ELR (cell line): Measurements from ENCODE around the gene C14orf119.
A peak's percentile ranks its signal among the peaks of the same experiment; 100 is the strongest.

Experiments
- DNase-seq: peaks from one replicate; pipeline ENCODE4 v3.0.0-alpha.2; 2015; ENCODE audit warnings: low read depth

The C14orf119 gene, protein sequence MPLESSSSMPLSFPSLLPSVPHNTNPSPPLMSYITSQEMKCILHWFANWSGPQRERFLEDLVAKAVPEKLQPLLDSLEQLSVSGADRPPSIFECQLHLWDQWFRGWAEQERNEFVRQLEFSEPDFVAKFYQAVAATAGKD

DNA sequence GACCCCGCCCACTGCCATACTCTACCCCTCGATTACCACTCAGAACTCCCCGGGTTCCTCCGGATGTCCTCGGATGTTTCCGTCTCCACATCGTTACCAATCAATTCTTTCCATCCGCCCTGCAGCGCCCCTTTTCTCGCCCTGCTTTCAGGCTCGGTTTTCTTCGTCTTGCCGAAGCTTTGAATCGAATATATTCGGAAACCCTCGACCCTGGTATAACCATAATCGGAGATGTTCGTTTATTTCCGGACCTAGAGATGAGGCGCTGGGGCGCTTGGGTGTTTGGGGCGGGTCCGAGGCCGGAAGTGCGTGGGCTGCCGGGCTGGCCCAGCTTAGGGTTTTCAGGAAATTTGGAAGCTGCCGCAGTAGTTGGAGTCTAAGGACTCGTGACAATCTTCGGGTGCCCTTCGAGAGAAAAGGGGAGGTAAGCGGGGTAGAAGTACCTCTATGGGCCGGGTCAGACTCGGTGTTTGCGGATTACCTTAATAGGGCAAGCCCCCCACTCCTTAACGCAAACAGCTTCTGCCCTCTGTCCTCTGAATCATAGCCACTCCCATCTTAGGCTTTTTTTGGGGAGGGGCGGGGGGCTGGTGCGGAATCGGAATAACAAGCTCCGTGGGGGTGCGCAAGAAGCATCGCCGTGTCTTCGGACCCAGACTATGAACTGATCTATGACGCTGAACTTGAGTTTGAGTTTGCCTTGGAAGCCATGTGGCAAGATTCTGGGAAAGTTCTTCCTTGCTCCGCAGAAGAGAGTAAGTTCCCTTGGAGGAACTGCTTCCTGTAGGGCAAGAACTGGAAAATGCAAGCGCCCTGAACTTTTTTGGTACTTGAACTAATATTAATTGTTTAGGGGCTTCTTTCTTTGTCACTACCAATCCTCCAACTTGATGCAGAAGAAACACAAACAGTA, at the start of gene C14orf119:
Gene C14orf119, plus strand, starts transcription at position 310 of the 913 bp plus-strand sequence. CDS start 2,154 bp downstream, outside the sequence.
- DNase-seq: peak; percentile 100

DNA sequence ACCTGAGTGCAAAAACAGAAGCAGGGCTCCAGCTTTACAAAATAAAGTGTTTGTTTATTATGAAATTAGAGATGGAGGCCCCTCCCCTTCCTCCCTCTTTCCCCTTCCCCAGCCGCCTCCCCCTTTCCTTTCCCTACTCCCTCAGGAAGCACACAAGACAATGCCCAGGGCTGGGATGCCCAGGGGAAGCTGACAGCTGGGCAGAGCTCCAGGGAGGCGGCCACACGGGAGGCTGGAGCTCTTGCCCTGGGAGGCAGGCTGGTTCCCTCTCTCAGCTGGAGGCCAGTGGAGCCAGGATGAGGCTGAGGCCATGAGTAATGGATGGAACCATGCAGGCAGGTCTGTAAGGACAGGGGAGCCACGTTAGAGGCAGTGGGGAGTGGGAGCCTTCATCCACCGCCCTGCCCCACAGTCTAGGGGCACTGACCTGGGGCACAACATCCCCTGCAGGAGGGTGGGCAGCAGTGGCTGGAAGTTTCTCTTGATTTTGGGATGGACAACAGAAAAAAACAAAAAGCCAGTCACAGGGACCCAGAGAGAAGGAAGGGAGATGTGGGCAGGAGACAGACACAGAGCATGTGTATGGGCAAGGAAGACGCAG, 48.2 kb upstream of the C14orf119 start:
- peak; percentile 22 for DNase-seq

GRCh38 chr14:23047751-23048693, 47.3 kb upstream of the C14orf119 start:
- DNase-seq: no peak

- DNase-seq: no peak
These were observed 46.3 kb upstream of the C14orf119 start for GRCh38 chr14:23049011-23049410.

DNA sequence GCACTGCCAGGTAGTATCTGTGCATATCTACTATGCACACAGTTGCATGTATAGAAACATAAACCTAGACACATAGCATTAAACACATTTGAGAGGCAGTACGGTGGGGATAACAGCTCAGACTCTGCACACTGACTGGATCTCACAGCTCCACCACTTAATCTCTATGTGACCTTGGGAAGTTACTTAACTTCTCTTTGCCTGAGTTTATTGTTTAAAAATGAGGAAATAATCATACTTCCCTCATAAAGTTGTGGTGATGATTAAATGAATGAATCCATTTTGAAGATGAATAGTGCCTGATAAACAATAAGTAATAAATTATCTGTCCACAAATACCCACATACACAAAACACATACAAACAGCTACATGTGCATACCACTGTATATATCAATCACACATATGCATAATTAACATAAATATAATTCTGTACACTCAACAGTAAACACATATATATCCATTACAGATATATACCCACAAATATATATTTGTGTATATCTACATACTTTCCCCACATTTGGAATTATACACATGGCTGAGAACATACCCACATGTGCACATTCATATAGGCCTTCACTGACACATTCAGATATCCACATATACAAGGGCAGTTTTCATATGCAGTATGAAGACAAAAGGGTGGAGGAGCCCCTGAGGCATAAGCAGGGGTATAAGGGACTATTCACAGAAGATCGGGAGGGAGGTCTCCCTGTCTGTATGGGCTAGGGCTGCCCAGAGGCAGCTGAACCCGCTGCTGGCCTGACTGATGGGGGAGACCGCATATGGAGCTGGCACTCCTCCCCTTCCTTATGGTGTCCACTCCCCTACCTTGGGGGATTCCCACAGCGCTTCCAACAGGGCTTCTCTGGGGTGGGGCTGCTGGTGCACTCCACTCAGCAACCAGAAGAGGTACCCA, 43.9 kb upstream of the C14orf119 start:
- no peak for DNase-seq

- no peak for DNase-seq
These were observed 43.1 kb upstream of the C14orf119 start for GRCh38 chr14:23052182-23052623.

DNA sequence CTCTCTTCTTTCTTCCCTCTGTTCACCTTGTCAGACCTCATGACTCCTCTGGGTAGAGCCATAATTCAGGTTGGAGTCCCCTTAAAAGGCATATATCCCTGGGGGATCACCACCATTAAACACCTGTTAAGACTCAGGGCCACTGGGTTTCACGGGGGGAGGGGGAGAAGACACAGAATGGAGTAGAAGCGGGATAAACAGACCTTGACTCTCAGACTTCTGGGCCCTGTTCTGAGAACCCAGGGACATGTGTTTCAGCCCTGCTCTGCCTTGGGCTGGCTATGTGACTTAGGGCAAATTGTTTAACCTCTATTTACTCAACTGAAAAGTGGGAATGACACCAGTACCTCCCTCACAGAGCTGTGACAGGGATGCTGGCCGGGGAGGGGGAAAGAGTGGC, 42.6 kb upstream of the C14orf119 start:
- no peak for DNase-seq

DNA sequence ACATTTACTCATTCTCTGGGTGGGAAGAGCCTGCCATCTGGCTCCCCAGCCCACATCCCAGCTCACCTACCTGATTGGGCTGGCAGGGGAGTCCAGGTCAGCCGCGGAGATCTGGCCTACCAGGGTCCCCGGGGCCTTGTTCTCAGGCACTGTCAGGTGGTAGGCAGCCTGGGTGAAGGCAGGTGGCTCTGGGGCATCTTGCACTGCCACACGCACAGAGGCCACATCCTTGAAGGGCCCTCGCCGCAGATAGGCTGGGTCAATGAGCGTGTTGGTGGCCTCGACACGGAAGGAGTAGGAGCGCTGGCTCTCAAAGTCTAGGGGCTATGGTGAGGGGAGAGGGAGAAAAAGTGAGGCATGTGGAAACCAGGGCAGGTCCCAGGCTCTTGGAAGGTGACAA, 41.9 kb upstream of the C14orf119 start:
- no peak for DNase-seq

DNA sequence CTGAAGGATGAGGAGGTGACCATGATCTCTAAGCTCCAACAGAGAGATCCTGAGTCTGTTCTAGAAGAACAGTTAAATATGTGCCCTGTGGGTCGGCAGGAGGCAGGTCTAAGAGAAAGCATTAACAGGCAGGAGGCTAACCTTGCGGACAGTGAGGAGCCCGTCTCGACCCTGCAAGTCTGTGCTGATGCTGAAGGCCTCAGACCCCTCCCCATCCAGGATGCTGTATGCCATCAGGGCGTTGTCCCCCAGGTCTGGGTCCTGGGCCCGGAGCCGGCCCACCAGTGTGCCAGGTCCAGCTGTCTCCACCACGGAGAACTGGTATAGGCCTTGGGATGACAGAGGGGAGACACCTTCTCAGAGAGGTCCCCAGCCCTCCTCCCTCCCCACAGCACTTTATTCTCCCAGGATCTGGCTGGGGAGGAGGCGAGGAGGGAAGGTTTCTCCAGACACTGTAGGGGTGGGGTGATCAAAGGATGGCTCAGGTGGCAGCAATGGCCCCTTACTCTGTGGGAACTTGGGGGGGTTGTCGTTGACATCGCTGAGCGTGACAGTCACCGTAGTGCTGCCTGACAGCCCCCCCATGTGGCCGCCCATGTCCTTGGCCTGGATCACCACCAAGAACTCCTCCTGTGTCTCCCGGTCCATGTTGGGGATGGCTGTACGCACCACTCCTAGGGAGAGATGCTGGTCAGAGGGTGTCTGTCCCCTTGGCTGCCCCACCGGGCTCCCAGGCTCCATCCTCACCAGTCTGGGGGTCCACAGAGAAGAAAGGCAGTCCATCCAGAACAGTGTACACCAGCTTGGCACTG, 41.1 kb upstream of the C14orf119 start:
- no peak for DNase-seq

DNA sequence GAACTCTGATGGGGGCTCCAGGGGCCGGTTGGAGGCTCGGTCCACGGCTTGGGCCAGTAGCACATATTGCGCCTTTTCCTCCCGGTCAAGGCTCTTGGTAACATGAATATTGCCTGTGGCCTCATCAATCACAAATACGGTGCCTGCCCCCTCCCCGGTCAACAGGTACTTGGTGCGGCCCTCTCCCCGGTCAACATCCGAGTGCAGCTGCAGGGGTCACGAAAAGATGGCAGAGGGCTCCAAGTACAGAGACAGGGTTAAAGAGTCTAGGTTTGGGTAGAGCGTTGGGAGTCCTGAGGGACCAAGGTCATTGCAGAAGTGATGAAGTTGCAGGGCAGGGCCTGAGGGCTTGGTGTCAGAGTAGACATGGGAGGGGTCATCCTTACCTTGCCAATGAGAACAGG, 40.2 kb upstream of the C14orf119 start:
- no peak for DNase-seq

GRCh38 chr14:23055621-23056144, 39.6 kb upstream of the C14orf119 start:
- DNase-seq: peak; percentile 20

GRCh38 chr14:23056145-23056955, 39.0 kb upstream of the C14orf119 start:
- DNase-seq: peak; percentile 82

GRCh38 chr14:23056956-23057756, 38.1 kb upstream of the C14orf119 start, which contains the start of gene CDH24:
Gene CDH24 (minus strand): TSS chr14:23057520. CDS start chr14:23055733, 1,787 bp downstream.
- DNase-seq: peak; percentile 84

DNA sequence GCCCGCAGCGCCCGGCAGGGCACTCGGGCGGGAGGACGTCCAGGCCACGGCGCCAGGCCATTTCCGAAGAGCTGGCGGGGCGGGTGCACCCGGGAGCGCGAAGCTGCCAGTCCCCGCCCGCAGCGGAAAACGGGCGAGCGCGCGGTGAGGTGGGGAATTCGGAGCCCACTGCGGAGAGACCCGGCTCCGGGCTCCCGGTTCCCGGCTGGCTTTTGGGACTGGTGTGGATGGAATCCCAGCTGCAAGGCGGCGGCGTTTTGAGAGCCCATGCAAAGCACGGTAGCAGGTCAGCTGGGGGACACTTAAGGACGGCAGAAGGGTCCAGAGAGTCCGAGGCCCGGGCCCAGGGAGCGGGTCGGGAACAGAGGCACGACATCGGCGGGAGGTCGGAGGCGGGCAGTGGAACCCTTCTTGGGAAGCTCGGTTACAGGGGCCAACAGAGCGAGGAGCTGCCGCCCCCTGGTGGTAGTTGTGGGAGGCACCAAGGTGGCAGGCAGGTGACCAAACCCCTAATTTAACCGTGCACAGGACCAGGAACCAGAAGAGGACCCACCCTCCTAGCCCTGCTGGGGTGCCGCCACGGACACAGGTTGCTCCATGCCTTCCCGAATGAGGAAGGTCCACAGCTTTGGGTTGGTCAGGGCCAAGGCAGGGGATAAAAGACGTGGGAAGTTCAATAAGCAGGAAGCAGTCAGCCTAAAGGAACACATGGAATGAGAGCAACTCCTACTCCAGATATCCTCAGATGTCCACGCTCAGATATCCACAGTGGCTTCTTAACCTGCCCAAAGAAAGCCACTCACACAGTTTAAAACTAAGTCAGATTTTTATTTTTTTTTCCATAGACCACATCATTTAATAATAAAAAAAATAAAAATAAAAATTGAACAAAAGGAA, 37.3 kb upstream of the C14orf119 start:
- DNase-seq: peak; percentile 88

GRCh38 chr14:23058654-23059504, 36.4 kb upstream of the C14orf119 start:
- DNase-seq: no peak
